ENCODE results near the gene MROH2A.

Gene MROH2A

DNA sequence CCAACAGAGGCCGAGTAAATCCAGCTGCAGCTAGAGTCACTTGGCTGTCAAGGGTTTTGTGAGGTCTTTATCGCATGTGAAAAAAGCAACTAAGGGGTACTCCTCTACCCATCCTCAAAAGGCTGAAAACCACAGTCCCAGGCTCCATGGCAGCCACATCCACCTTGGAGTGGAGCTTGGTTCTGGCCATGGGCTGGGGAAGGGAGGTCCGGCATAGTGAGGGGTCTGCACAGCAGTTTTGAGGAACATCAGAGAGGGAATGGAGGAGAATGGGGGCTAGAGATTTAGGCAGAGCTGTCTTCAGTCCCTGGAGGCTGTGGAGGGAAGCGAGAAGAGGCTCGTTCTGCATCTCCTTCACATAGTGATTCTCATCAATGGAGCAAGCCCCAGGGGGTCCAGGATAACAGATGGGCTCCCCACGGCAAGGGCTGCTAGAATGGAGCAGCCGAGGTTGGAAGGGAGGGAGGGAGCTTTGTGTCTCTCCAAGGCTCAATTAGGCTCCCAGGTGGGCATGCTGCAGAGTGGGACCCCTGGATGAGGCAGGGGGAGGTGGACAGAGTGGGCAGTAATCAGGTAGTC lies 21.0 kb downstream of the MROH2A start:
- no peak for DNase-seq (ENCODE audit: extremely low read depth in 1 of 2, low read depth in 1 of 2)

DNA sequence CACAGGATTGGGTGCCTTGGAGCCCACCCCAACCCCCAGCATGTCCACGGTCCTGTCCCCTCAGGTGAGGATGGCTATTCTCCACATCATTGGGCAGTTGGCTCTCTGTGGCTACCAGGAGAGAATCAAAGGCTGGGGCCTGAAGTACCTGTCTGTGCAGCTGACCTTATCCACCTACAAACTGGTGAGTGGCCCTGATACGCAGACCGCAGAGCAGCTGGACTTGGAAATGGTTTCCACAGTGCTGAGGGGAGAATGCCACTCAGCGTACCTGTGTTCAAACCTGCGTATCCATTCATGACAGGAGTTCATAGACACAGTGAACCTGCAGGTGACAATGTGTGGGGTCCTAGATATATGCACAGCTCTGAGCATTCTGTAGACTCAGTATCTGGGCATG lies 21.6 kb downstream of the MROH2A start:
- no peak for DNase-seq (ENCODE audit: extremely low read depth in 1 of 2, low read depth in 1 of 2)

DNA sequence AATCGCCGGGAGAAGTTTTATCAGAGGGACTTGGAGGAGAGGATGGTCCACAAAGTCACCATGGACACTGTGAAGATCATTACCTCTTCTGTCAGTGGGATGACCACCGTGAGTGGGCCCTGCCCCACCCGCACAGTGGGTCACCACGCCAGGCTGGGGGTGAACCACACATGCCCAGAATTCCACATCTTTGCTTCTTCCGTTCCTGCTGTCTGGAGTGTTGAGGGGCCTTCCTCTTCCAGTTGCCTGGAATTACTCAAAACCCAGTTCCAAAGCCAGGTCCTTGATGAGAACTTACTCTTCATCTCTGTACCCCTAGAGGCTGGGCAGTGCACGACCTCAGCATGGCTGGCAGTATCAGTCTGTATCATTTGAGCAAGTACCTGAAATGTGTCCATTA lies 22.1 kb downstream of the MROH2A start:
- DNase-seq (ENCODE audit: extremely low read depth in 1 of 2, low read depth in 1 of 2): no peak

DNA sequence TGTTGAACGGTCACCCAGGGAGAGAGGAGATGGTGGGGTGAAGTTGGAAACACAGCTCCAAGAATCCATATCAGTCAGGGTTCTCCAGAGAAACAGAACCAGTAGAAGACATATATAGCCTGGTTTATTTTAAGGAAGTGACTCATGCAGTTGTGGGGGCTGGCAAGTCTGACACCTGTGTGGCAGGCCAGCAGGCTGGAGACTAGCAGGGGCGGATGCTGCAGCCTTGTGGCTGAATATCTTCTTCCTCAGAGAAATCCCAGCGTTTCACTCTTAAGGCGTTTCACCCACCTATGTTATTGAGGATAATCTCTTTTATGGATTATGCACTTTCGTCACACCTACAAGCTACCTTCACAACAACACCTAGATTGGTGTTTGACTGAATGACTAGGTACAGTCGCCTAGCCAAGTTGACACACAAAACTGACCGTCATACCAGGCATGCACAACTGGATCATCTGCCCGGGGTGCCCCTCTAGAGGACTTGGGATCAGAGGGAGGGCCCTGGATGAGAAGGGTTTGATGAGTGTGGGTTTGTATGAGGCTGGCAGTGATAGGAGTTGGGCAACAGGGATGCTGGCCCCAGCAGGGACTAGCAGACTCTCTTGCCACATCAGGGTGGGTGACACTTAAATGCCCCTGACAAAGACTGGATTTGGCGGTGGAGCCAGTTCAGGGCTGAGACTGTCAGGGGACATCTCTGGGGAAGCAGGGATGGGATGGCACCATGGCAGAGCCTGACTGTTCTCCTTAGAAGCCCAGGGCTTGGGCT lies 23.4 kb downstream of the MROH2A start:
- peak in 1 of 2 donors; percentile 21 for DNase-seq (ENCODE audit: extremely low read depth in 1 of 2, low read depth in 1 of 2)

DNA sequence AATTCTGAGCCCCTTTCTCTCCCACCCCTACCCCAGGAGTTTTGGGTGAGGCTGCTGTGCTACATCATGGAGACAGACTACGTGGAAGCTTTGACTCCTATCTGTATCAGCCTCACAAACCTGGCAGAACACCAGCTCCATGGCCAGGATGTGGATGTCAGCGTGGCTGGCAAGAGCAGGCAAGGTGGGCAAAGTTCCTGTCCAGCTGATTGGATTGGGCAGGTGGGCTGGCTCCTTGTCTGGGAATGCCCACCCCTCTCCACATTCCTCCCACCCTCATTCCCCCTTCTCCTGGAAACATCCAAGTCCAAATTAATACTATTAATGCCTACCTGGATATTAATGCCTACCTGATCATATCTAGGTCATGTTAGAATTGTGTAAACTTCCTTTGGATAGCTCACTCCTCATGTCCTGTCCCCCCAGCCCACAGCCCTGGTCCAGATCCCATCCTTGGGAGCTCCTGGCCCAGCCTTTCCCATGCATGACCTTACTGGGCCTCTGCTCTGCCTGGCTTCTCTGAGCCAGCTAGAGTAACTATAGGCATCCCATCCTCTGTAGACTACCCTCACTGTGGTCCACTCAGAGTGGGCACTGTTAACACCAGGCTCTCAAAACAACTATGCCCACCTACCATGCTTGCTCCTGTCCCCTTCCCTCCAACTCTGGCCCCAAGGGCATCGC lies 24.1 kb downstream of the MROH2A start:
- DNase-seq (ENCODE audit: extremely low read depth in 1 of 2, low read depth in 1 of 2): no peak

DNA sequence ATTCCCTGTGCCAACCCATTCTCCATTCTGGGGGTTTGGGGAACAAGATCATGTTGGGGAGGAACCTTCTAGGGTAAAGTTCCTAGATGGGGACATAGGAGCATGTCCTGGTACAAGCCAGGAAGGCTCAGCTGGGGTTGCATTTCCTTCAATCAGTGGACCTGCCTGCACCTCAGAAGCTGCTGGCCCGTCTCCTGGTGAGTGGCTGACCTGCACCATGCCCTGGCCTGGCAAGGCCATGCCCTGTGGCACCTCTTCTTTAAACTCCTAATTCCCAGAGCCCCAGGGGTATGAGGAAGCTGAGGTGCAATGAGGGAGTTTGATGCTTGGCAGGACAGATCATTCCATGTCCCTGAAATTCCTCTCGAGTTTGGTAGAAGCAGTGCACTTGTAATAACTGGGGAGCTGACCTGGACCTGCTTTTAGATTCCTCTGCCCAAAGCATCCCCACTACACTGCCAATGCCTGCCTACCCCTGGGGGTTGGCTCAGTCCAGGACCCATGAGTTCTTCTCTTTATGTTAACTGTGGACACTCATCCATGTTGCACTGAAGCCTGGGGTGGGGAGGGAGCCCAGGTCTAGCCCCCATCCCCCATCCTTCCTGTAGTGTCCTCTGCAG lies 25.3 kb downstream of the MROH2A start:
- DNase-seq (ENCODE audit: extremely low read depth in 1 of 2, low read depth in 1 of 2): no peak

DNA sequence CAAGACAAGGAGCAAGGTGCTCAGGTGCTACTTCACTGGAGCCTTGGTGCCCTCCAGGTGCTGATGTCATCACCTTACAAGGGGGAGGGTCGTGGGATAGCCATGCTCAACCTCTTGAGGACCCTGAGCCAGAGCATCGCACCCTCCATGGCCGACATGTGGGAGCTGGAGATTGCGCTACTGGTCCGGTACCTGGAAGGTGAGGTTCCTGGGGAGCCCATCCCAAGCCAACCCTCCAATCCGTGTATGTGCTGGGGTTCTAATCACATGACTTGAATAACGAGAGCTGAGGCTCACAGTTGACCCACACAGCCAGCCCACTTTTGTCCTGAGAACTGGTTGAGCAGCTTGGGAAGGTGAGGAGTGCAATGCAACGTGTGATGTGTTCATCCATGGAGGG lies 25.9 kb downstream of the MROH2A start:
- DNase-seq (ENCODE audit: extremely low read depth in 1 of 2, low read depth in 1 of 2): no peak

DNA sequence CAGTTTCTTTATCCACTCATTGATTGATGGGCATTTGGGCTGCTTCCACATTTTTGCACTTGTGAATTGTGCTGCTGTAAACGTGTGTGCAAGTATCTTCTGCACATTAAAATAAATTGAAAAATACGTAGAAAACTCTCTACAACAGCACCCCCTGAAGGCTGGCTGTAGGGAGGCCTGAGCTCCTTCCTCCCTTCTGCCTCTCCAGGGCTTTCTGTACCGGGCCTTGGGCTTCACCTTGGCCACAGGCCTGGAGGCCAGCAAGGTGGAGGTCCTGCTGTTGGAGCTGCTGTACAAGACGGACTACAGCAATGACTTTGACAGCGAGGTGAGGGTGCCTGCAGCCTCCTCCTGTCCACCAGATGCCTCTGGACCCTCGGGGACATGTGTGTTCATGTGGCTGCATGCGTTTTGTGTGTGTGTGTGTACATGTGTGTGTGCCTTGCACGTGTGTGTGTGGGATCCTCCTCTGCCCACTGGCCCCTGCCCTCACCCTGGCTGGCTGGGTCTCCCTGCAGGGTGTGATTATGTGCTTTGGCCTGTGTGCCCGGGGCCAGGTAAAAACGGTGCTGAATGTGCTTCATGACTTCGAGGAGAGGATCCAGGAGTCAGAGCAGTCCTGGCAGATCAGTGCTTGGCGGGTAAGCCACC lies 29.2 kb downstream of the MROH2A start:
- DNase-seq (ENCODE audit: extremely low read depth in 1 of 2, low read depth in 1 of 2): no peak

DNA sequence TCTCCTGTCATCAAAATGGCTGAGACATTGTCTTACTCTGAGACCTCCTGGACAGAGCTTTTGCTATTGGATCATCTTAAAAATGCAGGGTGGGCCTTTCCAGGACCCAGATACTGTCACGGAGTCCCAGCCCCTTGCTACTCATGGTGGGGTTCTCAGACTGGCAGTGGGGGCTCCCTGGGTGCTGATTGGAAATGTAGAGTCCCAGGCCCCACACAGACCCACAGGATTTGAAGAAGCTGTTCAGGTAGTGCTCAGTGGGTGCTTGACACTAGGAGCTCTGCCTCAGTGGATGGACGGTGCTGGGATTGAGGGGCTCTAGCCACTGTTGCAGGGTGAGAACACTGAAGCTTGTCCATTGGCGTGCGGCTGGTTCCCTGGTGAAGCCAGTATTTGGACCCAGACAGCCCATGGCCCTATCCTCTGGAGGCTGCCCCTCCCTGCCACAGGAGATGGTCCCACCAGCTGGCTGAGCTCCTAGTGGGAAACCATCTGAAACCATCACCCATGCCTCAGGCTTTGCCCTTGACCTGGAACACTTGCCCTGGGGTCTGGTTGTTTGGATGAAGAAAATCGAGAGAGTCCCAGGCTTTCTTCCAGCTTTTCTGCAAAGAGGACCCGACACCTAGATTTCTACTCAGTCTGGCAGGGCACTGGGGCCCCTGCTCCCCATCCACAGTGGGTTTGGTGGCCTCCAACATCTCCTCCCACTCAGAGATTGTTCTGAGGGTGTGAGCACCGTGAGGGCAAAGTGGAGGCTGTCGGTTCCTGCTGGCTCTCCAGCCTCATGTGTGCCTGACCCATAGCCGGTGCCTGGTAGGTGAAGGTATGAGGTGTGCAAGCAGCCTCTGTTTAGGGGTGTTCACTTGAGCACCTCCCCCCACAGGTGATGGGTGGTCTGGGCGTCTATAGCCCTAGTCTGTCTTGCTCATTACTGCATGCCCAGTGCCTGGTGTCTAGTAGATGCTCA lies 30.1 kb downstream of the MROH2A start:
- no peak for DNase-seq (ENCODE audit: extremely low read depth in 1 of 2, low read depth in 1 of 2)

DNA sequence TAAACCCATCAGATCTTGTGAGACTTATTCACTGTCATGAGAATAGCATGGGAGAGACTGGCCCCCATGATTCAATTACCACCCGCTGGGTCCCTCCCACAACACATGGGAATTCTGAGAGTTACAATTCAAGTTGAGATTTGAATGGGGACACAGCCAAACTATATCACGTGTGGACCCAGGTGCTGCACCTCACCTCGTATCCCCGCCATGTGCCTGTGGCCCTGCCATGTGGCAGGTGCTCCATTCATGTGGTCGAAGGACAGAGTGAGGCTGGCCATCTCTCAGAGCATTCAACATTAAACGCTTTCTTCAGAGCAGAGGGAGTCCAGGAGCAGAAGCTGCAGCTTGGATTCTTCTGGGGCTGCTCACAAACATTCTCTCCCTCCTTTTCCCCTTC lies 32.3 kb downstream of the MROH2A start:
- no peak for DNase-seq (ENCODE audit: extremely low read depth in 1 of 2, low read depth in 1 of 2)

DNA sequence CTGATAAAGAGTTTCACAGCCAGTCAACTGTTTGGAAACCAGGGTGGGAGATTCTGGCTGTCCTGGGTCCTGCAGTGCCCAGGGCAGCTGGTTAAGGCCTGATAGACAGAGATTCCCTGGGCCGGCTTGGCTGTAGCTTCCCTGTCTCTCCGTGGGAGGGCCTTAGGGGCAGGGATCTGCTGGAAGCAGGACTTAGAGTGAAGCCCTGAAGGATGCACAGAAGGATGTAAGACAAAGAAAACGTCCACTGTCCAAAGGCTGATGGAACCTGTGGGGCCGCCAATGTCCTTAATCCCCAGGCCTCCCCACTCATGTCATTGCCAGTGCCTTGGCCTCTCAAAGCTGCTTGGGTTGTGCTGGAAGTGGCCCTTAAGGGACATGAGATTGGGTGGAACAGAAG lies 33.0 kb downstream of the MROH2A start:
- DNase-seq (ENCODE audit: extremely low read depth in 1 of 2, low read depth in 1 of 2): no peak

DNA sequence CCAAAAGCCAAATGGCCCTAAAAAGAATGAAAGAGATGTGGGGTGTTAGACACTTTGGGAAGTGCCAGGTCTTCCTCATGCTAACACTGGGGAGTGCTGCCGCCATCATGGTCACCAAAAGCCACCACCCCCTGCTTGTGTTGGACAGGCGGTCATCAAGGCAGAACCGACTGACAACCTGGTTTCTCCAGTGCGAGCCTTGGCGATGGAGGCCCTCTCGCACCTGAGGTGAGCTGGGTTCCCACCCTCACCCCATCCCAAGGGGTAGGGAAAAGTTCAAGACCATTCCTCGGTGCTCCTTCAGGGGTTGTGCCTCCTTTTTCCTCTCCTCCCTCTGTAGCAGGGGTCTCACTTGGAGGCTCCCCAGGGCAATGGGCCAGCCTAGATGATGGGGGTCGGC lies 33.6 kb downstream of the MROH2A start:
- no peak for DNase-seq (ENCODE audit: extremely low read depth in 1 of 2, low read depth in 1 of 2)

DNA sequence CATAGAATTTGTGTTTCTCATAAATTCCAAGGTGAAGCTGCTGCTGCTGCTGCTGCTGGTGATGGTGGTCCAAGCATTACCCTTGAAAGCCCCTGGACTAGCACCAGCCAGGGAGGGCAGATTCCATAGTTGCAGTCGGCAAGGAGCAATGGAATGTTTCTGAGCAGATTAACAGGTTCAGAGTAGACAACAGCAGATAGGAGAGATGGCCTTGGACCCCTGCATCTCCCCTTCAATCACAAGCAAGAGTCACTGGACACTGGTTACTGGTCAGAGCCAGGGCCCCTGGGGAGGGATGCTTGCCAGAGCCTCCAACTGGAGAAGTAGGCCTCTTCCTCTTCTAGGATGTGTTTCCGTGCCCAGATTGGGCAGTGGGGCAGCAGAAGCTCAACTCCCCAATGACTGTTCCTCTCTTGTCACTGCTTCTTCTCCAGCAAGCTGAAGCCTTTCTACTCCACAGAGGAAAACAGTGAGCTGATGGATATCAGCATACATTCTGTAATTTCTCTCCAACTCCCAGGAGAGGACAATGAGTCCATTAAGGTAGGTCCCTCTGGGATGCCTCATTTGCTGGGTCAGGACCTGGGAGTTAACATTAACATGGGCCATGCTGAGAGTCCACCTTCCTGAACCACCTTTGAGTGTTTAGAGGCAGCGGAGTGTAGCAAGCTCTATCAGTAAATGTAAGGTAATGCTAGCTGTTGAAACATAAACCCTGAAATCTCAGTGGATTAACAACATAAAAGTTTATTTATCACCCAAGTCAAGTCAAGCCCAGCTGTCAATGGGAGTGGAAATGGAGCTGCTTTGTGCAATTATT lies 35.3 kb downstream of the MROH2A start:
- DNase-seq (ENCODE audit: extremely low read depth in 1 of 2, low read depth in 1 of 2): no peak

DNA sequence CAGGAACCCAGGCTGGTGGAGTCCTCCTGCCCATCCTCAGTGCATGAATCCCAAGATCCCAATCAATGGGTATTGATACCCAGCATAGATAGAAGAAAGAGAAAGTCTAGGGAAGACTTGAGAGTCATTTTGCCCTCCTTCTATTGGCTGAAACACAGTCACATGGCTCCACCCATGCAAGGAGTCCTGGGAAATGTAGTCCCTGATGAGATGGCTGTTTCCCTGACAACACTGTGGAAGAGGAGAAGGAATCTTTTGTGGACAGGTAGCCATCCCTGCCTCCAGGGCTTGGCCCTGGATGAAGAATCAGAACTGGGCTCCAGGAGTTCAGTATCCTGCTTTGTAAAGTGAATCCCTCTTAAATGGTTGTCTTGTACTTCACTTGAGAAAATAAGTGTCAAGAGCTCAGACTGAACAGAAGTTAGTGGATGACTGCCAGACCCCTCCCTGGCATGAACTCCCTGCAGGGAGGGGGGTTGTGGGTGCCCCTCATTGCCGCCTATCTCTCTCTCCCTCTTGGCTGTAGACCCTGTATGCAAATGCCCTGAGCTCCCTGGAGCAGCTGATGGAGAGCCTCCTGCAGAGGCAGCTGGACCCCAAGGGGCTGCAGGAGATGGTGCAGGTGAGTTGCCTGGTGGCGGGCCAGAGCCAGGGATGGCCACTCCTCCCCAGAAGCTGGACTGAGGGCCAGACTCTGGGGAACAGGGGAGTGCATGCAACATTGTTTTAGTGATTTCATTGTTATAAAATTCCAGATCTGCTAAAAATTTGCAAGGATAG lies 36.1 kb downstream of the MROH2A start:
- no peak for DNase-seq (ENCODE audit: extremely low read depth in 1 of 2, low read depth in 1 of 2)

DNA sequence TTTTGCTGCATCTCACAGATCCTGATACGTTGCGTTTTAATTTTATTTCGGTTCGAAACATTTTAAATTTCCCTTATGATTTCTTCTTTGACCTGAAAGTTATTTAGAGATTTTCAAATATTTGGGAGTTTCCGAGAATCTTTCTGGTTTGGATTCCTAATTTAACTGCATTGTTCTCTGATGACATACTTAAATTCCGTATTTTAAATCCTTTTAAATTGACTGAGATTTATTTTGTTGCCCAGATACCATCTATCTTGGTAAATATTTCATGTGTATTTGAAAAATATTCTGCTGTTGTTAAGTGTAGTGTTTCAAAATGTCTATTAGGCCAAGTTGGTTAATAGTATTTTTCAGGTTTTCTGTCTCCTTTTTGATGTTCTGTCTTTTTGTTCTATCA lies 37.7 kb downstream of the MROH2A start:
- no peak for DNase-seq (ENCODE audit: extremely low read depth in 1 of 2, low read depth in 1 of 2)

DNA sequence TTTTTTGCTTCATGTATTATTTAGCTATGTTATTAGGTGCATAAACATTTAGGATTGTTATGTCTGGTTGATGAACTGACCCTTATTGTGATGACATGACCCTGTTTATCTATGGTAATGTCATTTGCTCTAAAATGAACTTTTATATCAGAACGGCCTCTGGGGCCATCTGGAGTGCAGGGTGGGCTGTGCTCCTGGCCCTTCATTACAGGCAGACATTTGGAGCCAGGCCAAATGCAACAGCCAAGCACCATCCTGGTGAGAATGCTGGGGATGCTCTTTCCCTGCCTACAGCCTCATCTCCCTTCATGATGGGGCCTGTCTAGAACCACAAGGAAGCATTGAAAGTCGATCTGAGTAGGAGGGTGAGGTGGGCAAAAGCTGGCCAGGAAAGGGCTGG lies 38.2 kb downstream of the MROH2A start:
- no peak for DNase-seq (ENCODE audit: extremely low read depth in 1 of 2, low read depth in 1 of 2)

DNA sequence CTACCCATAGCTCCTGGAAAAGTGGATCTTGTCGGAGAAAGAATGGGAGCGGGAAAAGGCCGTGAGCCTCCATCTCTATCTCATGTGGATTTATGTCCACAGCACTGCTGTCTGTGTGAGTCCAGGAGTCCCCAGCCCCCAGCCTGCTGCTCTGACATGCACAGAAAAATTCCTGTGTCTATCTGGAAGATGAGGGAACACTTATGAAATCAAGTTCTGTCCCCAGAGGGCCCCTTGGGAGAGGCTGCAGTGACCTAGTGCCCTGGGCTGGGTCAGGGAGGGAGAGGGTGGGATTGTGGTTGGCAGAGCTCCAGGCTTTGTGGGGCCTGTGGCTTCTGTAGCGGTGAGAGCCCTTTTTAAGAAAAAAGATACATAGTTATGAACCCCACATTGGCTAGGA lies 38.6 kb downstream of the MROH2A start:
- DNase-seq (ENCODE audit: extremely low read depth in 1 of 2, low read depth in 1 of 2): no peak

DNA sequence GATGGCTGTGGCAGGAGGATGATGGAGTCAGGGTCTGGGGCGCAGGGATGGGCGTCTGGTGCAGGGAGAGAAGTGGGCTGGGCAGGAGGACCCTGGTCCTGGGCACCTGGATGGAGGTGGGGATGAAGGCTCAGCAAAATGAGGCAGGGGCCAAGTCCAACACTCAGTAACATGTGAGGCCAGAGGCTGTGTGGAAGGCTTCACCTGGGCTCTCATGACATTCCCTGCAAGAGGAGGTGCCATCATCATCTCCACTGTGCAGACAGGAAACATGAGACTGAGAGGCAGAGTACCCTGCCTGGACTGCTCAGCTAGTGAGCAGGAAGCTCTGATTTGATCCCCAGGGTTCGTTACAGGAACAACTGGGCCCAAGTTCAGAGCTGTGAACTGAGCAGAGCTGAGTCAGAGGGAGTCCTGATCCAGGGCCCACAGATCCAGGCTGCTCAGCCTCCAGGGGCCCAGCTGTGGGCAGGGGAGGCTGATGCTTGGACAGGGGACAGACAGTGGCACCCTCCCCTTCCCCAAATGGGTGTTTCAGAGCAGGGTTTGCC lies 39.3 kb downstream of the MROH2A start:
- no peak for DNase-seq (ENCODE audit: extremely low read depth in 1 of 2, low read depth in 1 of 2)
